GM23248 (cell line): ENCODE measurements around the gene SOD3.

Experiments used
- EZH2 ChIP-seq: fragments of 200-600 bp; sonication (generic); IDR thresholded peaks from 2 replicates; pipeline ENCODE4 v1.6.1; 2018; ENCODE audit warnings: antibody characterized with exemption, mild to moderate bottlenecking; ENCODE audit not compliant: insufficient read depth, poor library complexity, severe bottlenecking
- EZH2phosphoT487 ChIP-seq: fragments of 200-600 bp; sonication (generic); IDR thresholded peaks from 2 replicates; pipeline ENCODE4 v1.6.1; 2018; ENCODE audit warnings: antibody characterized with exemption, moderate library complexity, mild to moderate bottlenecking, low read depth; ENCODE audit not compliant: insufficient read depth

DNA sequence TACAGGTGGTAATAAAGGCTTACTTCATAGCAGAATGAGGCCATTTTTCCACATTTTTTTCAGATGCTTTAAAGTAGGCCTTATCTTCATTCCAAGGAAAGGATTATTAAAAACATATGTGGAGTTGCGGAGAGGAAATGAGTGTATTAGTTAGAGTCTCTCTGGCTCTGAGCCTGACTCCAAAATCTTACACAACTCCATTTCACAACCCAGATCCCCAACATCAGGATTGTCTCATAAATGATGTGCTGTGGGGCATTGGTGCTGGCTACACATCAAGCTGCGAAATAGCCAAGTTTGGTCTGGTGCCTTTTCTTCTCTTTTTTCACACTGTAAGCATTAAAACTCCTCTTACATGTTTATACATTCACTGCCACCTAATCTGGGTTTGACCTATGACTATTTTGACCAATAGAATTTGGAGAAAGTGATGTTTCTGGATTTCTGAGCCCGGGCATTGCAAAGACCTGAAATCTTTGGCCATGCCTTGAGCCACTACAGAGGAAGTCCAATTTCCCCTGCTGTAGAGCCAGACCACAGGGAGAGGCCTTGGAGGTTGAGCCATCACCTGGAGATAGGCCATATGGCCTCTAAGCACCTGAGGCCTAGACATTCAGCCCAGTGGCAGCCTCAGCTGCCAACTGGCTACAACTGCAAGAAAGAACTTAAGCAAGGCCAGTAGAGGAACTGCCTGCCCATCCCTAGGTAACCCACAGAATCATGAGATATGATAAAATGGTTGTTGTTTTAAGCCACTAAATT lies 16.7 kb upstream of the SOD3 start:
- TF ChIP-seq EZH2 (no peak), EZH2phosphoT487 (peak; percentile 62; the same call in 1 of the 2 replicates)
